IPS DF 4.7 (cell line): ENCODE data around the gene ZDBF2.
"Not testable (repeated sequence)": the region's sequence is repeated elsewhere in the genome, so short reads cannot be mapped to it uniquely, and the experiment has no call there.

Experiments used
- DNase-seq: peaks from one replicate; pipeline ENCODE4 v3.0.0-alpha.2; 2013; ENCODE audit warnings: low spot score; ENCODE audit errors: extremely low read depth

ZDBF2 gene

GRCh38 chr2:206274434-206275311 is at the start of gene ZDBF2:
ZDBF2 (plus strand) TSS chr2:206274663; CDS start chr2:206281850, 7,187 bp downstream.
- no peak for DNase-seq

GRCh38 chr2:206225435-206226232 is 48.8 kb upstream of the ZDBF2 start:
- DNase-seq, result no peak

- DNase-seq, result not testable (repeated sequence)
Observed at GRCh38 chr2:206228636-206229035, 45.8 kb upstream of the ZDBF2 start.

- DNase-seq, result no peak
Observed at GRCh38 chr2:206229642-206230041, 44.8 kb upstream of the ZDBF2 start.

GRCh38 chr2:206230060-206230762 is 44.3 kb upstream of the ZDBF2 start:
- no peak for DNase-seq

- DNase-seq, result no peak
Observed at GRCh38 chr2:206231669-206232286, 42.7 kb upstream of the ZDBF2 start.

- no peak for DNase-seq
Observed at GRCh38 chr2:206232287-206233035, 42.0 kb upstream of the ZDBF2 start.

GRCh38 chr2:206239157-206239556 is 35.3 kb upstream of the ZDBF2 start:
- no peak for DNase-seq

GRCh38 chr2:206240327-206240726 is 34.1 kb upstream of the ZDBF2 start:
- DNase-seq, result no peak

- DNase-seq, result no peak
Observed at GRCh38 chr2:206241736-206242135, 32.7 kb upstream of the ZDBF2 start.

GRCh38 chr2:206245265-206245672 is 29.2 kb upstream of the ZDBF2 start:
- no peak for DNase-seq

GRCh38 chr2:206250041-206250897 is 24.2 kb upstream of the ZDBF2 start:
- DNase-seq, result no peak

- no peak for DNase-seq
Observed at GRCh38 chr2:206253125-206253776, 21.2 kb upstream of the ZDBF2 start.

- DNase-seq, result no peak
Observed at GRCh38 chr2:206253777-206254166, 20.7 kb upstream of the ZDBF2 start.

- no peak for DNase-seq
Observed at GRCh38 chr2:206255003-206255402, 19.5 kb upstream of the ZDBF2 start.

GRCh38 chr2:206256706-206257205 is 17.7 kb upstream of the ZDBF2 start:
- no peak for DNase-seq

GRCh38 chr2:206257350-206257749 is 17.1 kb upstream of the ZDBF2 start:
- DNase-seq, result no peak

GRCh38 chr2:206257861-206258260 is 16.6 kb upstream of the ZDBF2 start:
- DNase-seq, result no peak

- DNase-seq, result not testable (repeated sequence)
Observed at GRCh38 chr2:206258615-206259014, 15.8 kb upstream of the ZDBF2 start.
